NB4 (cell line): ENCODE data around the gene DSCAML1.

Source experiments
- DNase-seq: peaks from one replicate; pipeline ENCODE4 v3.0.0; 2010; ENCODE audit warnings: low read depth
- H3K4me3 ChIP-seq: one replicate; pipeline ENCODE4 v1.5.1; 2011; ENCODE audit warnings: mild to moderate bottlenecking, low read depth, low read length, moderate library complexity
- MAX ChIP-seq: IDR thresholded peaks from 2 replicates; pipeline ENCODE4 v1.6.1; 2011; ENCODE audit warnings: low read depth, low read length
- MYC ChIP-seq: IDR thresholded peaks from 2 replicates; pipeline ENCODE4 v1.6.1; 2011; ENCODE audit warnings: low read depth, low read length
- POLR2A ChIP-seq: IDR thresholded peaks from 2 replicates; pipeline ENCODE4 v1.6.1; 2011; ENCODE audit warnings: mild to moderate bottlenecking; ENCODE audit not compliant: insufficient read length; ENCODE audit errors: extremely low read depth
- TF ChIP-seq, protein P1 (sequence below): IDR thresholded peaks from one replicate; pipeline ENCODE4 v1.5.1; 2012; ENCODE audit warnings: low read depth, low read length

DSCAML1 gene

GRCh38 chr11:117461396-117462182, 335.4 kb downstream of the DSCAML1 start:
- TF ChIP-seq, protein P1, sequence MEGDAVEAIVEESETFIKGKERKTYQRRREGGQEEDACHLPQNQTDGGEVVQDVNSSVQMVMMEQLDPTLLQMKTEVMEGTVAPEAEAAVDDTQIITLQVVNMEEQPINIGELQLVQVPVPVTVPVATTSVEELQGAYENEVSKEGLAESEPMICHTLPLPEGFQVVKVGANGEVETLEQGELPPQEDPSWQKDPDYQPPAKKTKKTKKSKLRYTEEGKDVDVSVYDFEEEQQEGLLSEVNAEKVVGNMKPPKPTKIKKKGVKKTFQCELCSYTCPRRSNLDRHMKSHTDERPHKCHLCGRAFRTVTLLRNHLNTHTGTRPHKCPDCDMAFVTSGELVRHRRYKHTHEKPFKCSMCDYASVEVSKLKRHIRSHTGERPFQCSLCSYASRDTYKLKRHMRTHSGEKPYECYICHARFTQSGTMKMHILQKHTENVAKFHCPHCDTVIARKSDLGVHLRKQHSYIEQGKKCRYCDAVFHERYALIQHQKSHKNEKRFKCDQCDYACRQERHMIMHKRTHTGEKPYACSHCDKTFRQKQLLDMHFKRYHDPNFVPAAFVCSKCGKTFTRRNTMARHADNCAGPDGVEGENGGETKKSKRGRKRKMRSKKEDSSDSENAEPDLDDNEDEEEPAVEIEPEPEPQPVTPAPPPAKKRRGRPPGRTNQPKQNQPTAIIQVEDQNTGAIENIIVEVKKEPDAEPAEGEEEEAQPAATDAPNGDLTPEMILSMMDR, result no peak
- no peak for TF ChIP-seq MYC
- TF ChIP-seq POLR2A, result no peak
- TF ChIP-seq MAX, result no peak
- no peak for DNase-seq
- no peak overlapping the region for H3K4me3 ChIP-seq

DNA sequence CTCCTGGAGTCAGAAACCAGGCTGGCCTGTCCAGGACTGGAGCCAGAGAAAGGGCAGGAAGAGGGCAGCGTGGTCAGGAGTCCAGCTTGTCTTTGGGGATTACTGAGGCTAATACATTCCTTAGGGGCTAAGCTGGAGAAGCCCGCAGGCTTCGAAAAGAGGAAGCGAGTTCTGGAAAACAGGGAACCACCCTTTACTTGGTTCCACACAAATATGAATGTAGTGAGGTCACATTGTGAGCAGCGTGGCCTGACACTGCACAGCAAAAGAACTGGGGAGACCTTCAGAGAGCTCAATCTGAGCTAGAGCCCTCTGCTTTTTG, 337.1 kb downstream of the DSCAML1 start:
- DNase-seq, result peak; percentile 33
- TF ChIP-seq MAX, result no peak
- H3K4me3 ChIP-seq, result no peak overlapping the region

DNA sequence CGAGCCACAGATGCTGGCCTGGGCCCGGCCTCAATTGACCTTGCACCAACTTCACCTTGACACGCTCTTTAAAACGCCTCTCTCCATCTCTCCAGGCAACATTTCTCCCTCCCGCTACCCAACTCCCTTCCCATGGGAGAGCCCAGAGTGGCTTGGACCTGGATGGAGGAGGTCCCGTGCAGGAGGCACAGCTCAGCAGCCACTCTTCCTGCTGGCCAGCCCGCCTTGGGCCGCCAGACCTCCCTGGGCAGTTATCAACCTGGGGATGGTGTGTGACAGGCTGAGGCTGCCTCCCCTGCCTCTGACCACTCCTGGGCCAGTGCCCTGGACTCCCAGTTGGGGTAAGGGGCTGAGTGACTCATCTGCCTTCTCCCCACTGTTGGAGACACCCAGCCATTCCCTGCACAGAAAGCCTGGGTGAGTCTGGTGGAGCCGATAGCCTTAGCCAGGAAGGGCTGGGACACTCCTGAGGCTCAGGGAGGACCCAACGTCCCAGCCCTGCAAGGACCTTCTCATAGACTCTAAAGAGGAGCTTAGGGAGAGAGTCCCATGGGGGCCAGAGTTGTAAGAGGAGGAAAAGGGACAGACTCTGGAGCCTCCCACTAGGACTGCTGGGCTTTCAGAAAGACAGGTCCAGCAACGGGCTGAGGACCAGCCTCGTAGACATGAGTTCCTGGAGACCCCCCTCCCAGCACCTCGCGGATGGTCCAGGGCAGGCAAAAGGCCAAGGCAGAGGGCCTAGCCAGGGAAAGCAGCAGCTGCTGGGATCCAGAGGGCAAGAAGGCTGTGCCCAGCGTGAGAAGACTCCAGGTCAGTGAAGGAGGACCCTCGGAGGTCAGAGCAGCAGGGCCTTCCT, 337.7 kb downstream of the DSCAML1 start:
- TF ChIP-seq, protein P1, result no peak
- TF ChIP-seq MYC (no peak), MAX (no peak), POLR2A (no peak)
- H3K4me3 ChIP-seq, result no peak overlapping the region
- DNase-seq, result no peak

DNA sequence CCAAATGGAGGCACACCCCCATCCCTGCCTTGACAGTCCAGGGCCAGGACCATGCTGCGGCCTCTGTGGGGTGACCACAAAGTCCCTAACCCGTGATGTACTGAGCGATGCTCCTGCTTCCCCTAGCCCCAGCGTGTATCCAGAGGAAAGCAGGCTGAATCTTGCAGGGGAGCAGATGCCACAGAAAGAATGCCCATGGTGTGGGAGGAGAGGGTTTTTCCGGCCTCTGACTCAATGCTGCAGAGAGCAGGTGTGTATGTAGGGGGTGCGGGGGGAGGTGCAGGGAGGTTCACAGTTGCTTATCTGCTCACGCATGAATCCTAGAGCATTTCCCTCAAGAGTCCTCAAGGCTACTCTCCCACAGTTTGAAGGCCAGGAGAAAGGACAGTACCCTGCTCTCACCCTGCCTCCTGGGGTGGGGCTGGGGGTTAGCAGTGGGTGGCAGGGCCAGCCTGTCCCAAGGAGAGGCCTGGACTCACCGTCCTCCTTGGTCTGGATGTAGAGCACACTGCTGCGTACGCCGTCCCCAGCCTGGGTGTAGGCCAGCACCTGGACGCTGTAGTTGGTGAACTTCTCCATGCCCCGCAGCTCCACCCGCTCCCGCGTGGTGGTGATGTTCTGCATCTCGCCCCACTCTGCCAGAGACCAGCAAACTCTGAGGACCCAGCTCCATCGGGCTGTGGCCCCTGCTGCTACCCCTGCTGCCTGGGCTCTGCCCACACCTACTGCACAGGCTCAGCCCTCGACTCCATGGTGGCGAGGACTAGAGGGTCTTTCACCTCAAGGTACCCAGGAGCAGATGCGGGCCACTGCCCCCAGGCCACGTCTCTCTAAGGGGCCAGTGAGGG, 338.5 kb downstream of the DSCAML1 start:
- TF ChIP-seq, protein P1, result no peak
- TF ChIP-seq POLR2A, result no peak
- no peak for TF ChIP-seq MAX
- TF ChIP-seq MYC, result no peak
- H3K4me3 ChIP-seq, result no peak overlapping the region
- no peak for DNase-seq

DNA sequence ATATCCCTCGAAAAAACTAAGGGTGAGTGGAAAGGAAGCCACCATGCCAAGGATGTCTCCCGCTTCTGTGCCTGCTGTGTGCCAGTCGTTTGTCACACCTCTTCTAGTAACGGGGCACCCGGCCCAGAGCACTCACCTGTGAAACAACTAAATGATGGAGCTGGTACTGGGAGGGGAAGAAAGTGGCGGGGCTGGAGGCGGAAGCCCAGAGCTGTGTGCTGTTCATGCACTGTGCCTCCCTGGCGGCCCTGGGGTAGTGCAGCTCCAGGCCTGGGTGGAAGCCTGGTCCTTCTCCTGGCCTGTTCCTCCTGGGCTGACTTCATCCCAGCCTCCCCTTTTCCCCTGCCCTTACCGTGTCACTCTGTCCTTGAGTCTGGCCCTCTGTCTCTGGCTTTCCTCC, 339.2 kb downstream of the DSCAML1 start:
- TF ChIP-seq, protein P1, result no peak
- TF ChIP-seq MAX (no peak), MYC (no peak), POLR2A (no peak)
- DNase-seq, result no peak

More for the DNA sequence above, 339.2 kb downstream of the DSCAML1 start:
- no peak overlapping the region for H3K4me3 ChIP-seq
